ENCODE data around the gene SLC4A7.

Gene SLC4A7

GRCh38 chr3:27507111-27507510 is 22.9 kb upstream of the SLC4A7 start:
- H3K79me2 ChIP-seq (ENCODE audit: insufficient read depth, low read depth) = no peaks in the 10 kb centered on the region
- H2AFZ ChIP-seq (ENCODE audit: low read depth) = no peak overlapping the region
- no peak overlapping the region for H3K4me3 ChIP-seq (IDR thresholded peaks at IDR 0.05; ENCODE audit: insufficient read depth, low read depth, low read length)
- no peak overlapping the region for H3K27ac ChIP-seq
- no peak overlapping the region for H3K4me2 ChIP-seq
- H3K9ac ChIP-seq = no peak overlapping the region
- H3K4me1 ChIP-seq (ENCODE audit: low read depth, poor library complexity, severe bottlenecking) = no peaks in the 10 kb centered on the region
- TF ChIP-seq, protein P1, sequence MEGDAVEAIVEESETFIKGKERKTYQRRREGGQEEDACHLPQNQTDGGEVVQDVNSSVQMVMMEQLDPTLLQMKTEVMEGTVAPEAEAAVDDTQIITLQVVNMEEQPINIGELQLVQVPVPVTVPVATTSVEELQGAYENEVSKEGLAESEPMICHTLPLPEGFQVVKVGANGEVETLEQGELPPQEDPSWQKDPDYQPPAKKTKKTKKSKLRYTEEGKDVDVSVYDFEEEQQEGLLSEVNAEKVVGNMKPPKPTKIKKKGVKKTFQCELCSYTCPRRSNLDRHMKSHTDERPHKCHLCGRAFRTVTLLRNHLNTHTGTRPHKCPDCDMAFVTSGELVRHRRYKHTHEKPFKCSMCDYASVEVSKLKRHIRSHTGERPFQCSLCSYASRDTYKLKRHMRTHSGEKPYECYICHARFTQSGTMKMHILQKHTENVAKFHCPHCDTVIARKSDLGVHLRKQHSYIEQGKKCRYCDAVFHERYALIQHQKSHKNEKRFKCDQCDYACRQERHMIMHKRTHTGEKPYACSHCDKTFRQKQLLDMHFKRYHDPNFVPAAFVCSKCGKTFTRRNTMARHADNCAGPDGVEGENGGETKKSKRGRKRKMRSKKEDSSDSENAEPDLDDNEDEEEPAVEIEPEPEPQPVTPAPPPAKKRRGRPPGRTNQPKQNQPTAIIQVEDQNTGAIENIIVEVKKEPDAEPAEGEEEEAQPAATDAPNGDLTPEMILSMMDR (conservative IDR thresholded peaks at IDR 0.05; ENCODE audit: low read depth, low read length) = no peak
- H3K27me3 ChIP-seq (ENCODE audit: insufficient read depth, low read depth) = no peaks in the 10 kb centered on the region
- no peaks in the 10 kb centered on the region for H4K20me1 ChIP-seq (ENCODE audit: insufficient read depth)
- H3K36me3 ChIP-seq (ENCODE audit: insufficient read depth) = no peaks in the 10 kb centered on the region

DNA sequence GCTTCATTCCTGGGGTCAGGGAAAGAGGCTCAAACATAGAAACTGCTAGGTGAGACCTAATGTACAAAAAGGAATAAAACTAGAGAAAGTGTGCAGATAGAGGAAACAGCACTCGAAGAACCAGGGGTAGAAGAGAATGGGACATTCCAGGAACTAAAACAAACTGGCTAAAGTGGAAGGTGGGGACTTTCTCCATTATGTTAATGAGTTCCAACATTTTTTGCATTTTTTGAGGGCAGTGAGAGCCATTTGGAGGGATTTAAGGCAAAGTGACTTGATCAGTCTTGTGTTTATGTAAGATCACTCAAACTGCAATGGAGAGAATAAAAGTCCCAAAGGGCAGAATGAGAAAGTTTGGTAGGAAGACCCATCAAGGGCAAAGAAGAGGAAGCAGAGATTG is 20.6 kb upstream of the SLC4A7 start:
- TF ChIP-seq, protein P1 (conservative IDR thresholded peaks at IDR 0.05; ENCODE audit: low read depth, low read length) = no peak
- no peaks in the 10 kb centered on the region for H3K4me1 ChIP-seq (ENCODE audit: low read depth, poor library complexity, severe bottlenecking)
- H3K36me3 ChIP-seq (ENCODE audit: insufficient read depth) = no peaks in the 10 kb centered on the region
- no peaks in the 10 kb centered on the region for H4K20me1 ChIP-seq (ENCODE audit: insufficient read depth)
- no peak overlapping the region for H3K4me2 ChIP-seq
- H3K27ac ChIP-seq = no peak overlapping the region
- no peaks in the 10 kb centered on the region for H3K79me2 ChIP-seq (ENCODE audit: insufficient read depth, low read depth)
- H3K4me3 ChIP-seq (IDR thresholded peaks at IDR 0.05; ENCODE audit: insufficient read depth, low read depth, low read length) = no peak overlapping the region
- no peak overlapping the region for H3K9ac ChIP-seq
- no peaks in the 10 kb centered on the region for H3K27me3 ChIP-seq (ENCODE audit: insufficient read depth, low read depth)
- H2AFZ ChIP-seq (ENCODE audit: low read depth) = no peak overlapping the region

DNA sequence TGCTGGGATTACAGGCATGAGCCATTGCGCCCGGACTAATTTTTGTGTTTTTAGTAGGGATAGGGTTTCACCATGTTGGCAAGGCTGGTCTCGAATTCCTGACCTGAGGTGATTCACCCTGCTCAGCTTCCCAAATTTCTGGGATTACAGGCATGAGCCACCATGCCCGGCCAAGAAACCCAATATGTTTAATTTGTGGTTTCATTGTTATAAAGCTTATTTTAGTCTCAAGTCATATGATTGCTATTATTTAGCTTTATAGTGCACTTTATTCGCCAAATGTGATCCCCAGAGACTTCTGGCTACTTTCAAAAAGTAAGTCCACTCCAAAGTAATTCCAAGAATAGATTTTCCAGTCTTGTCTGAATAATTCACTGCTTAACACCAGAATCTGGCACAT is 19.3 kb upstream of the SLC4A7 start:
- TF ChIP-seq, protein P1 (conservative IDR thresholded peaks at IDR 0.05; ENCODE audit: low read depth, low read length) = no peak
- Histone ChIP-seq H3K4me3 (IDR thresholded peaks at IDR 0.05; ENCODE audit: insufficient read depth, low read depth, low read length) (no peak overlapping the region), H3K27me3 (ENCODE audit: insufficient read depth, low read depth) (no peaks in the 10 kb centered on the region), H3K4me1 (ENCODE audit: low read depth, poor library complexity, severe bottlenecking) (no peaks in the 10 kb centered on the region), H2AFZ (ENCODE audit: low read depth) (no peak overlapping the region), H4K20me1 (ENCODE audit: insufficient read depth) (no peaks in the 10 kb centered on the region), H3K36me3 (ENCODE audit: insufficient read depth) (no peaks in the 10 kb centered on the region), H3K4me2 (no peak overlapping the region), H3K79me2 (ENCODE audit: insufficient read depth, low read depth) (no peaks in the 10 kb centered on the region), H3K27ac (no peak overlapping the region), H3K9ac (no peak overlapping the region)

GRCh38 chr3:27501759-27502158 is 17.6 kb upstream of the SLC4A7 start:
- Histone ChIP-seq H3K36me3 (ENCODE audit: insufficient read depth) (no peaks in the 10 kb centered on the region), H3K9ac (no peak overlapping the region), H2AFZ (ENCODE audit: low read depth) (no peak overlapping the region), H3K79me2 (ENCODE audit: insufficient read depth, low read depth) (no peaks in the 10 kb centered on the region), H3K27ac (no peak overlapping the region), H3K27me3 (ENCODE audit: insufficient read depth, low read depth) (no peaks in the 10 kb centered on the region), H3K4me1 (ENCODE audit: low read depth, poor library complexity, severe bottlenecking) (no peaks in the 10 kb centered on the region), H4K20me1 (ENCODE audit: insufficient read depth) (no peaks in the 10 kb centered on the region), H3K4me2 (no peak overlapping the region), H3K4me3 (IDR thresholded peaks at IDR 0.05; ENCODE audit: insufficient read depth, low read depth, low read length) (no peak overlapping the region)
- TF ChIP-seq, protein P1 (conservative IDR thresholded peaks at IDR 0.05; ENCODE audit: low read depth, low read length) = no peak

Measured in KMS-11 (cell line).